Activated CD4-positive, alpha-beta T cell treated with anti-CD3 and anti-CD28 coated beads, Interleukin-2, amount 50 U/mL, for 4 hours (primary cell): ENCODE data around the gene GFOD2.

ENCODE experiments used
- DNase-seq, 2 experiments: peaks; one replicate each; pipeline ENCODE4 v3.0.0-alpha.2; 2020

The GFOD2 gene

DNA sequence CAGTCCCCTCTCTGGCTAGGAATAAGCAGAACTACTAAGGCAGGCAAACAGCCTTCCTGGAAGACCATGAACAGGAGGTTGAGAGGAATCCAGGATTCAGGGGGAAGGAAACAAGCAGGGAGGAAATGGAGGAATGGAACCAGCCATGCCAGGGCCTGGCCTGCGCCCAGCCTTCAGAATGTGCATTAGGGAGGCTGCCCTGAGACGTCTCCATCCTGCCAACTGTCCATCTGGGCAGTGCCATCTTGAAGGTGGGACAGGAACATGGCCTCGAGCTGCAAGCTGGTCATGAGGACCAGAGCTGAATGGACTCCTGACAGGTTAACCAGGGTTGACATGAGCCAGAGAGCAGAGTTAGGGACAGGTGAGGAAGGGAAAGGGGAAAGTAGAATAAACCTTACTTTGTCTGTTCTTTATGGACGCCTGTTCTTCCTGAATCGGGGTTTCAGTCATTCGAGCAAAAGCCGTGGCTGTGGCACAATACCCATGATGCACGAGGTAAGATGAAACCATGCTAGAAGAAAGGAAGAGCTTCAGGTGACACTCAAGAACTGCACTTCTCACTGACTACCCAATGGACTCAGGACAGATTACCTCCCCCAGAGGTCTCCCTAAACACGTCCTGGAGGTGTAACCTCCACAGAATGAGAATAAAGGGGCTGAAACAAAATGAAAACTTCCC is 12.1 kb upstream of the GFOD2 start:
- DNase-seq, result no peak

DNA sequence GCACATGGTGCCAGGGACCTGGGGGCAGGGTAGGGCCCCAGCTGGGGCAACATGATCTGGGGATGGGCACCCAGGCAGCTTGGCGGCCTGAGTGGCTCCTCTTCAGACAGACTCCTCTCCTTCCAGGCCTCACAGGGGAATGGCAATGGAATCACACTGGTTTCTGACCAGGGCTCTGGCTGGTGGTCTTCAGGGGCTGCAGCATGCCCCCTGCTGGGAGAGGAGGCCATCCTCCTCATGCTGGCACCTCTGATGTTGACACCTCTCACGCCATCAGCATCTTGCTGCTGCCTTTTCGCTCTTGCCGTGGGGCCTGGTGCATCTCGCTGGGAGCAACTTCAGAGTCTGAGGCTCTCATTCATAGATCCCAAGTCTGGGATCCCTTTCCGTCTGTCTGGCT is 11.2 kb upstream of the GFOD2 start:
- DNase-seq, result no peak

DNA sequence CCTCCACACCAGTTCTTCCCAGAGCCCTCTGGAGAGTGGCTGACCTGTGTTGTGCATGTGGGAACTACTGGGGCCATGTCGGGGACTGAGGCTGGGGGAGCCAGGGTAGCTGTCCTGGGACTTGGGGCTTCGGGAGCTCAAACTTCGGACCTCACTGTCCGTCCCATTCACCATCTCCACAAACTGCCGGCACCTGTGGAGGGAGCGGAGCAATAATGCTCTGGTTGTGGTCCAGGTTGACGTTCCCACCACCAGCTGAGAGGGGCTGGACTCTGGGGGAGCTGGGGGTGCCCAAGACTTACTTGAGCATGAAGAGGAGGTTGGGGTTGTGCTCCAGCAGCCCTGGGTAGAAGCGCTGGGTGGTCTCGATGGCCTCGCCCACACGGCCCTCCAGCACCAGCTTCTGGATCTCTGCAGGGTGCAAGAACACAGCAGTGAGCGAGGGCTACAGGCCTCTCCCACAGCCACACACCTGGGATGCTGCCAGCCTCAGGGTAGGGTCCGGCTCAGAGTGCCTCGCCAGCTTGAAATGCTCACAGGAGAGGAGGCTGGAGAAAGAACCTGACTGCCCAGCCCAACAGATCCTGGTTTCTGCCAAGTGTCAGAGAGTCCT is 10.6 kb upstream of the GFOD2 start:
- no peak for DNase-seq

GRCh38 chr16:67727521-67728485 is 8.7 kb upstream of the GFOD2 start:
- no peak for DNase-seq

GRCh38 chr16:67726106-67727034 is 7.3 kb upstream of the GFOD2 start:
- DNase-seq, result no peak

DNA sequence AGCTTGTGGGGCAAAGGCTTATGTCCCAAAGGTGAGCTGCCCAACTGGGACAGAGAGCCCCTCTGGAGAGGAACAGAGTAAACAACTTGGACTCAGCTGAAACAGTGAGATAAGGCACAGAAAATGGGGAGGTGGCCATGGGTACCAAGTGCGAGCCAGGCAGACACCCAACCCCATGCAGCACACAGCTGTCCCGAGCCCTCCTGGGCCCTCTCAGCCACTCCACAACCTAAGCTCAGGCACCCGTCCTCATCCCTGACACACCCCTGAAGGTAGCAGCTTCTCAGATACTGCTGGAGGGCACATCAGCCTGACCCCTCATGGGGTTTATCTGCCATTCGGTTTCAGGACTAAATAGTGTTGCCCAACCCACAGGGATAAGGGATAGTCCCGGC is 4.8 kb upstream of the GFOD2 start:
- DNase-seq, result no peak

GRCh38 chr16:67723151-67723910 is 4.2 kb upstream of the GFOD2 start:
- DNase-seq, result no peak

DNA sequence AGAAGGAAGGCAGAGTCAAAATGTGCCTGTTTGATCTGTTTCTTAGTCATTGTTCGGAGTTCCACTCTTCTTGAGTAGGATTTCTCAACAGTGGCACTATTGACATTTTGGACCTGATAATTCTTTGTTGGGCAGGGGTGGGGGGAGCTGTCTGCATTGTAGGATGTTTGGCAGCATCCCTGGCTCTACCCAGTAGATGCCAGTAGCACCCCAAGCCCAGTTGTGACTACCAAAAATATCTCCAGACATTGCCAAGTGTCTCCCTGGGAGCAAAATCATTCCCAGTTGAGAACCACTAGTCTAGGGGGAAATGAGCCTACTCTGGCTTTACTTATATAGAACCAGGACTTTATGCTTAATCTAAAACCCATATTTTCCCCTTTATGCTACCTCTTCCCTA is 1.1 kb upstream of the GFOD2 start:
- no peak for DNase-seq

GRCh38 chr16:67719778-67720144 is 645 bp upstream of the GFOD2 start:
- no peak for DNase-seq

DNA sequence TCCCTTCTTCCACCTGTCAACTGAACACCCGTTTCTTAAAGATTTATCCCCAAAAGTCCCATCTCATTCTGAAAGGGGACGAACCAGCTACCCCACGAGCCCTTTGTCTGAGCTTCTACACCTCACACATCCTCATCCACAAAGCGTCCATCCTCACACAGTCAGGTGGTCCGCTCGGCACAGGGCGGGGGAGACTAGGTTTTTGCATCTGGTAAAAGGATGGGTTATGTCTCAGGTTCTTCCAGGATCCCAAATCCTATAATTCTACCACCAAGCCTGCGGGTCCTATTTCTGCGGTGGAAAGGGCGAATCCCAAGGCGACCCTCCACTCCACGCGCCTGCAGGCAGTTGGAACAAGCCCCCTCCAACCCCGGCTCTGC is 458 bp downstream of the GFOD2 start:
- DNase-seq, result no peak

- DNase-seq, result no peak
Observed at GRCh38 chr16:67716097-67716496, 3.0 kb downstream of the GFOD2 start.

DNA sequence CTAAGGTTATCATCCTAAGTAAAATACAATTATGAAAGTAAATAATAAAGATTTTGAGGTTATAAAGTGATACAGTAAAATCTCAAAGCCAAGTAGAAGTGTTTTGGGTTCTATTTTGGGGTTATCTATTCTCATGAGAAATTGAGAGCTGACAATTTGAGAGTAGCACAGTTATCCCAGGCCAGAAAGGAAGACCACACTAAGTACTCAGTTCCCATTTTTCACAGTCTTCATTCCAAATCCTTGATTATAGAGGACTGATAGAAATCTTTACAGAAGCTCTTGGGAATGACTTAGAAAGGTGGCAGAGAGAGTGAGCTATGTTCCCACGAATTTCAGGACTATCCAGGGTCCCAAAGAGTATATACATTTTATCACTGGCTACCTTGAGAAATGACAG is 4.6 kb downstream of the GFOD2 start:
- no peak for DNase-seq

- no peak for DNase-seq
Observed at GRCh38 chr16:67713647-67714273, 5.4 kb downstream of the GFOD2 start.

GRCh38 chr16:67710607-67711006 is 8.5 kb downstream of the GFOD2 start:
- DNase-seq, result no peak

GRCh38 chr16:67709050-67709449 is 10.1 kb downstream of the GFOD2 start:
- no peak for DNase-seq

GRCh38 chr16:67708368-67708771 is 10.7 kb downstream of the GFOD2 start:
- DNase-seq, result no peak

DNA sequence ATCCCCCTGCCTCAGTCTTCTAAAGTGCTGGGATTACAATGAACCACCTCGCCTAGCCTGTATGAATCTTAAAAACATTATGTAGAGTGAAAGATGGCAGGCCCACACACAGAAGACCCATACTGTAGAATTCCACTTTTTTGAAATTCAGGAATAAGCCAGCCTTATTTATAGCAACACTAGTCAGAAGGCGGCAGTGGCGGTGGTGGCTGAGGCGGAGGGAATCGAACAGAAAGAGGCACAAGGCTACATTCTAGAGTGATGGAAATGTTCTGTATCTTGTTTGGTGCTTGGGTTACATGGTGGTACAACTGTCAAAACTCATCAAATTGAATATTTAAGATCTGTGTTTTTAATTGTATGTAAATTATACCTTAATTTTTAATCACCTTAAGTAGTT is 11.3 kb downstream of the GFOD2 start:
- DNase-seq, result no peak

GRCh38 chr16:67707210-67707609 is 11.9 kb downstream of the GFOD2 start:
- DNase-seq, result no peak

GRCh38 chr16:67704110-67704509 is 15.0 kb downstream of the GFOD2 start:
- no peak for DNase-seq

DNA sequence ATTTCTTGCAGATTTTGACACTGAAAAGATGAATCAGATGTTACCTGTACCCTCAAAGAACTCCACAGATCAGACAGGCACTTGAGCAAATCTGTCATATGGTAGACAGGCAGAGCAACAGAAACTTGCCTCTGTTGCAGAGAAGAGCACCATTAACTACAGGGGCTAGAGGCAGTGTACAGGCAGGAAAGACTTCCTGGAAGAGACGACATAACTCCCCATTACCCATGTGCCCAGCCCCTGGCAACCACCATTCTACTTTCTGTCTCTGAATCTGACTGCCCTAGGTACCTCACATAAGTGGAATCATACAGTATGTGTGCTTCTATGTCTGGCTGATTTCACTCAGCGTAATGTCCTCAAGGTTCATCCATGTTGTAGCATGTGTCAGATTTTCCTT is 15.5 kb downstream of the GFOD2 start:
- DNase-seq, result no peak

DNA sequence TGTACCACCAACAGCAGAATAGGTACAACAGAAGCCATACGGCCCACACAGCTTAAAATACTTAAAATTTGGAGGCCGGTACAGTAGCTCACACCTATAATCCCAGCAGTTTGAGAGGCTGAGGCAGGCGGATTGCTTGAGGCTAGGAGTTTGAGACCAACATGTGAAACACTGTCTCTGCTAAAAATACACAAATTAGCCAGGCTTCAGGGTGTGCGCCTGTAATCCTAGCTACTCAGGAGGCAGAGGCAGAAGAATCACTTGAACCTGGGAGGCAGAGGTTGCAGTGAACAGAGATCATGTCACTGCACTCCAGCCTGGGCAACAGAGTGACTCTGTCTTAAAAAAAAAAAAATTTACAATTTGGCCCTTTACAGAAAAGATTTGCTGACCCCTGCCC is 17.0 kb downstream of the GFOD2 start:
- no peak for DNase-seq

GRCh38 chr16:67701420-67701819 is 17.7 kb downstream of the GFOD2 start:
- DNase-seq, result no peak
